RWPE1 (cell line): ENCODE results near the gene CDK6.

ENCODE experiments used
- CTCF ChIA-PET: fragments of 350-600 bp; sonication (Branson Sonifier 250); formaldehyde crosslinking; extraction: SDS; loops from one replicate; lab custom pipeline; 2021; lab: Yijun Ruan, JAX
- POLR2A ChIA-PET: fragments of 400-600 bp; formaldehyde crosslinking; extraction: SDS; loops from one replicate; lab custom pipeline; 2020; ENCODE audit warnings: antibody characterized with exemption; ENCODE audit not compliant: low non-redundant PET; lab: Yijun Ruan, JAX
- DNase-seq: peaks from one replicate; pipeline ENCODE4 v3.0.0; 2012; ENCODE audit warnings: low spot score
- H3K27ac ChIP-seq: fragments of 450-650 bp; 2 replicates; pipeline ENCODE4 v1.5.1; 2017
- CTCF ChIP-seq: fragments of 450-650 bp; conservative IDR thresholded peaks from 2 replicates; pipeline ENCODE4 v1.5.1; 2017; ENCODE audit warnings: low read depth, mild to moderate bottlenecking

CDK6 gene

GRCh38 chr7:92824450-92824849, 11.9 kb downstream of the CDK6 start:
- TF ChIP-seq CTCF = no peak
- ChIA-PET CTCF (no interaction called here), POLR2A (no interaction called here)
- H3K27ac ChIP-seq = no peak overlapping the region
- DNase-seq = no peak

GRCh38 chr7:92823042-92823441, 13.3 kb downstream of the CDK6 start:
- CTCF ChIA-PET = interaction anchor here (0.6 kb wide), 1 partner anchor 167 kb away, joined by 5 read pairs; no protein-coding TSS in a partner anchor
- DNase-seq = no peak
- TF ChIP-seq CTCF = no peak
- H3K27ac ChIP-seq = no peak overlapping the region
- POLR2A ChIA-PET = no interaction called here

GRCh38 chr7:92820191-92820590, 16.2 kb downstream of the CDK6 start:
- ChIA-PET CTCF (no interaction called here), POLR2A (no interaction called here)
- no peak for DNase-seq
- no peak overlapping the region for H3K27ac ChIP-seq
- no peak for TF ChIP-seq CTCF

GRCh38 chr7:92817398-92817797, 19.0 kb downstream of the CDK6 start:
- ChIA-PET POLR2A (no interaction called here), CTCF (interaction anchor here (0.6 kb wide), 1 partner anchor 79 kb away, joined by 3 read pairs; no protein-coding TSS in a partner anchor)
- TF ChIP-seq CTCF = no peak
- H3K27ac ChIP-seq = no peak overlapping the region
- DNase-seq = no peak

GRCh38 chr7:92815412-92815811, 21.0 kb downstream of the CDK6 start:
- ChIA-PET POLR2A (no interaction called here), CTCF (interaction anchor here (1.2 kb wide), 1 partner anchor 17 kb away, joined by 3 read pairs; no protein-coding TSS in a partner anchor)
- TF ChIP-seq CTCF = no peak
- no peak for DNase-seq
- H3K27ac ChIP-seq = no peak overlapping the region

GRCh38 chr7:92813390-92814024, 22.9 kb downstream of the CDK6 start:
- no peak for DNase-seq
- CTCF ChIA-PET = no interaction called here
- no peak overlapping the region for H3K27ac ChIP-seq
- POLR2A ChIA-PET = no interaction called here
- no peak for TF ChIP-seq CTCF
